B cell (primary cell): ENCODE results near the gene DNAI2. TPM values are rescaled to one million over a fixed set of nuclear protein-coding genes. Genes with fewer than 3 reads are reported as not detected.

Experiments used
- ATAC-seq: fragments of 200-7000 bp; cut with Tn5 transposase; one replicate; pipeline ENCODE4 v1.10.0; 2021; ENCODE audit warnings: low read depth, mild to moderate bottlenecking, moderate number of reproducible peaks, moderate library complexity
- CTCF ChIA-PET: fragments of 350-600 bp; sonication (Branson Sonifier 250); formaldehyde crosslinking; loops from one replicate; lab custom pipeline; 2021; ENCODE audit warnings: antibody characterized with exemption, inconsistent platforms; lab: Charles Lee
- POLR2A ChIA-PET: fragments of 350-600 bp; sonication (Branson Sonifier 250); formaldehyde crosslinking; loops from one replicate; lab custom pipeline; 2021; ENCODE audit warnings: antibody characterized with exemption; lab: Charles Lee
- DNase-seq: peaks from one replicate; pipeline ENCODE4 v3.0.0; 2013
- H2AFZ ChIP-seq: 2 replicates; pipeline ENCODE4 v1.6.1; 2012; ENCODE audit warnings: mild to moderate bottlenecking, low read depth, low read length; ENCODE audit not compliant: insufficient read depth, poor library complexity, severe bottlenecking
- H3K27ac ChIP-seq, 2 donors: 1 replicate in 1 of 2; 2 replicates in 1 of 2; pipeline ENCODE4 v1.5.1; 2012 to 2013; ENCODE audit warnings: low read length in 2 of 2, mild to moderate bottlenecking in 2 of 2, moderate library complexity in 1 of 2
- H3K27me3 ChIP-seq, 4 experiments: fragments of 200-600 bp in 1 of 4; sonication (generic) in 1 of 4; replicated peaks in 1 of 4; 1 replicate in 2 of 4; 2 replicates in 2 of 4; pipeline versions ENCODE4 v1.6.1 to v1.7.0; 2013 to 2016; ENCODE audit warnings: low read length in 3 of 4, mild to moderate bottlenecking in 2 of 4, mixed read lengths in 1 of 4, moderate library complexity in 1 of 4; ENCODE audit not compliant: insufficient read depth in 4 of 4, control insufficient read depth in 3 of 4; ENCODE audit errors: control extremely low read depth in 1 of 4
- H3K36me3 ChIP-seq, 2 experiments: replicated peaks in 1 of 2; 1 replicate in 1 of 2; 2 replicates in 1 of 2; pipeline versions ENCODE4 v1.6.1 to v1.7.1; 2013; ENCODE audit warnings: low read length in 1 of 2; ENCODE audit not compliant: insufficient read depth in 2 of 2, control insufficient read depth in 1 of 2; ENCODE audit errors: control extremely low read depth in 1 of 2, extremely low read depth in 1 of 2
- H3K4me1 ChIP-seq, 2 donors: fragments of 200-600 bp in 1 of 2; sonication (generic) in 1 of 2; 1 replicate in 1 of 2; 2 replicates in 1 of 2; pipeline versions ENCODE4 v1.5.1 to v1.6.1; 2013 to 2017; ENCODE audit warnings: low read length in 2 of 2; ENCODE audit not compliant: control insufficient read depth in 2 of 2, insufficient read depth in 2 of 2
- H3K4me2 ChIP-seq: replicated peaks from 2 replicates; pipeline ENCODE3; 2012; ENCODE audit warnings: mild to moderate bottlenecking, low read depth, low read length; ENCODE audit not compliant: poor library complexity, severe bottlenecking
- H3K4me3 ChIP-seq, 5 experiments: fragments of 200-600 bp in 1 of 5; sonication (generic) in 1 of 5; 1 replicate in 3 of 5; 2 replicates in 2 of 5; pipeline versions ENCODE4 v1.5.1 to v1.7.0; 2011 to 2016; ENCODE audit warnings: low read length in 4 of 5, mild to moderate bottlenecking in 4 of 5, low read depth in 2 of 5, control low read depth in 1 of 5, moderate library complexity in 1 of 5; ENCODE audit not compliant: insufficient read depth in 1 of 5; ENCODE audit errors: control extremely low read depth in 1 of 5, extremely low read depth in 1 of 5
- H3K79me2 ChIP-seq: fragments of 200-600 bp; sonication (generic); one replicate; pipeline ENCODE4 v1.6.0; 2016; ENCODE audit warnings: low read length; ENCODE audit not compliant: control insufficient read depth, insufficient read depth
- H3K9ac ChIP-seq: fragments of 200-600 bp; sonication (generic); 2 replicates; pipeline ENCODE4 v1.6.1; 2017; ENCODE audit warnings: mild to moderate bottlenecking, low read length, moderate library complexity
- H3K9me3 ChIP-seq, 3 donors: one replicate each; pipeline versions ENCODE4 v1.6.1 to v1.7.1; 2013; ENCODE audit warnings: low read length in 2 of 3; ENCODE audit not compliant: control insufficient read depth in 2 of 3, insufficient read depth in 1 of 3; ENCODE audit errors: control extremely low read depth in 1 of 3
- H4K20me1 ChIP-seq: 2 replicates; pipeline ENCODE4 v1.6.0; 2012; ENCODE audit warnings: mild to moderate bottlenecking, low read length; ENCODE audit not compliant: insufficient read depth, control insufficient read depth, poor library complexity, severe bottlenecking
- H3K27ac Mint-ChIP-seq: one replicate; pipeline ENCODE4 v1.8.0; 2021; ENCODE audit warnings: mixed read lengths
- H3K27me3 Mint-ChIP-seq: one replicate; pipeline ENCODE4 v1.8.0; 2021; ENCODE audit warnings: mixed read lengths
- H3K4me1 Mint-ChIP-seq: one replicate; pipeline ENCODE4 v1.8.0; 2021; ENCODE audit warnings: mixed read lengths
- H3K4me3 Mint-ChIP-seq: one replicate; pipeline ENCODE4 v1.8.0; 2021; ENCODE audit warnings: mixed read lengths
- H3K9me3 Mint-ChIP-seq: one replicate; pipeline ENCODE4 v1.8.0; 2022; ENCODE audit warnings: mixed read lengths; ENCODE audit not compliant: insufficient read depth
- CTCF ChIP-seq: fragments of 200-600 bp; IDR thresholded peaks from one replicate; pipeline ENCODE4 v1.8.0; 2022; ENCODE audit warnings: antibody characterized with exemption, mild to moderate bottlenecking
- EZH2 ChIP-seq: IDR thresholded peaks from 2 replicates; pipeline ENCODE4 v1.6.1; 2012; ENCODE audit warnings: borderline replicate concordance, low read depth, mild to moderate bottlenecking, moderate library complexity, low read length; ENCODE audit not compliant: insufficient read depth, poor library complexity, severe bottlenecking
- WGBS: methylation state at CpG from one replicate; pipeline ENCODE4 v1.1.5; 2013; ENCODE audit warnings: missing lambda C conversion rate; ENCODE audit not compliant: insufficient coverage; 5-methylcytosine and 5-hydroxymethylcytosine counted together
- intact Hi-C: fragments of 100-400 bp; cut with micrococcal nuclease; formaldehyde crosslinking; loops from one replicate; pipeline ENCODE4 v1.10.0; 2022
- polyA plus RNA-seq: library from polyadenylated mRNA; depleted of rRNA; stranded (reverse); fragments of >200 nt; gene quantifications from 2 replicates; pipeline ENCODE4 v1.2.3, GENCODE V29; 2012
- total RNA-seq, 2 donors: library from RNA; stranded (reverse); fragments of 120-200 nt in 1 of 2; gene quantifications; 1 replicate in 1 of 2; 2 replicates in 1 of 2; pipeline versions ENCODE4 v1.2.3 to v1.2.4, GENCODE V29; 2013 to 2022

DNAI2 gene
- total and polyA plus RNA-seq, 2 donors (not counting 1 experiment from before 2014, with no cell fraction given), result not detected

- Mint-ChIP-seq H3K27me3 (peaks cover 29% of the 10 kb centered on the region), H3K9me3 (no peaks in the 10 kb centered on the region), H3K27ac (no peak overlapping the region), H3K4me3 (no peak overlapping the region), H3K4me1 (no peaks in the 10 kb centered on the region)
- no peak for ATAC-seq
- TF ChIP-seq CTCF (no peak), EZH2 (no peak)
- WGBS, result 92% methylated on average over 7 of the region's 7 CpGs
- Histone ChIP-seq H3K27ac (no peak overlapping the region), H3K79me2 (no peaks in the 10 kb centered on the region), H3K36me3 (no peaks in the 10 kb centered on the region), H3K27me3 (peaks cover 0 to 5% (median 0%) of the 10 kb centered on the region in 4 experiments), H3K4me1 (no peaks in the 10 kb centered on the region), H3K4me2 (no peak overlapping the region), H3K4me3 (no peak overlapping the region), H3K9me3 (no peaks in the 10 kb centered on the region), H2AFZ (no peak overlapping the region), H3K9ac (no peak overlapping the region), H4K20me1 (no peaks in the 10 kb centered on the region)
- ChIA-PET CTCF (no interaction called here), POLR2A (no interaction called here)
- DNase-seq, result no peak
- intact Hi-C loops, result no loop called here
Measured at GRCh38 chr17:74267579-74267978, 6.5 kb upstream of the DNAI2 start.

- ChIA-PET POLR2A (no interaction called here), CTCF (no interaction called here)
- H4K20me1 ChIP-seq, result no peaks in the 10 kb centered on the region
- 54% methylated on average over 13 of the region's 17 CpGs for WGBS
- peaks cover 34% of the 10 kb centered on the region for H3K27me3 Mint-ChIP-seq
- no peak overlapping the region for H3K27ac Mint-ChIP-seq
- no peak overlapping the region for H2AFZ ChIP-seq
- H3K9ac ChIP-seq, result no peak overlapping the region
- H3K79me2 ChIP-seq, result no peaks in the 10 kb centered on the region
- peaks cover 0 to 5% (median 0%) of the 10 kb centered on the region in 4 experiments for H3K27me3 ChIP-seq
- H3K4me3 Mint-ChIP-seq, result no peak overlapping the region
- no peak for ATAC-seq
- no peaks in the 10 kb centered on the region for H3K4me1 ChIP-seq
- H3K4me1 Mint-ChIP-seq, result no peaks in the 10 kb centered on the region
- no peak overlapping the region for H3K4me3 ChIP-seq
- H3K9me3 Mint-ChIP-seq, result no peaks in the 10 kb centered on the region
- no peaks in the 10 kb centered on the region for H3K36me3 ChIP-seq
- no peak for DNase-seq
- H3K4me2 ChIP-seq, result no peak overlapping the region
- TF ChIP-seq EZH2, result no peak
- TF ChIP-seq CTCF, result no peak
- no peak overlapping the region for H3K27ac ChIP-seq
- intact Hi-C loops, result no loop called here
- no peaks in the 10 kb centered on the region for H3K9me3 ChIP-seq
Measured at GRCh38 chr17:74267987-74268499, 6.0 kb upstream of the DNAI2 start.
